AG20443 (cell line): ENCODE results near the gene BBS9.
A peak's percentile ranks its signal among the peaks of the same experiment; 100 is the strongest.

Source experiments
- DNase-seq: peaks from one replicate; pipeline ENCODE4 v3.0.0; 2012; ENCODE audit warnings: low spot score, mixed read lengths

The BBS9 gene

DNA sequence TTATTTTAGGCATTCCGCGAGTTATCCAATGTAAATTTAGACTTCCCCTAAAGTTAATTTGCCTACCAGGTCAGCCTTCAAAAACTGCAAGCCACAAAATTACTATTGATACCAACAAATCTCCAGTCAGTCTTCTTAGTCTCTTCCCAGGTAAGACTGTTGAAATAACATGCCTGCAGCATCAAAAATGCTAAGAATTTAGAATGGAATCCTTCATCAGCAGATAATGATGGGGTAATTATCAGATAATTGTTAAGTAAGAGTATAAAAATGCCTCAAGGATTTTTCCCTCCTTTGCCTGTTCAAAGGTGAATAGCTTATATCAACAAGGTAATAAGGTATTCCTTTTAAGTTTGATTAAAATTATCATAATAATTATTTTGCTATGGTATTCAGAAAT, 228.5 kb downstream of the BBS9 start:
- no peak for DNase-seq

- DNase-seq, result no peak
Observed at GRCh38 chr7:33369888-33370287, 240.5 kb downstream of the BBS9 start.

DNA sequence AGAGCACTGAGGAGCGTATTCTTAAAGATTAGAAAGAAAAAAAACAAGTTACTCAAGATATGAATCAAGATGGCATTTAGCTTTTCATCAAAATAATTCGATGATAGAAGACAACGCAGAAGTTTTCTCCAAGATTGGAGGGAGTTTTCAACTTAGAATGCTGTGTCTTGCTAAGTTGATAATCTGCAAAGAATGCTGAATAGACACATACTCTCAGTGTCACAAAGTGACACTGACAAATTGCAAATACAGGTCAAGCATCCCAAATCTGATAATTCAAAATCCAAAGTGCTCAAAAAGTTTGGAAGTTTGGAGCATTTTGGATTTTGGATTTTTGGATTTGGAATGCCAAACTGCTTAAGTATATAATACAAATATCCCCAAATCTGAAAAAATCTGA, 243.8 kb downstream of the BBS9 start:
- no peak for DNase-seq

DNA sequence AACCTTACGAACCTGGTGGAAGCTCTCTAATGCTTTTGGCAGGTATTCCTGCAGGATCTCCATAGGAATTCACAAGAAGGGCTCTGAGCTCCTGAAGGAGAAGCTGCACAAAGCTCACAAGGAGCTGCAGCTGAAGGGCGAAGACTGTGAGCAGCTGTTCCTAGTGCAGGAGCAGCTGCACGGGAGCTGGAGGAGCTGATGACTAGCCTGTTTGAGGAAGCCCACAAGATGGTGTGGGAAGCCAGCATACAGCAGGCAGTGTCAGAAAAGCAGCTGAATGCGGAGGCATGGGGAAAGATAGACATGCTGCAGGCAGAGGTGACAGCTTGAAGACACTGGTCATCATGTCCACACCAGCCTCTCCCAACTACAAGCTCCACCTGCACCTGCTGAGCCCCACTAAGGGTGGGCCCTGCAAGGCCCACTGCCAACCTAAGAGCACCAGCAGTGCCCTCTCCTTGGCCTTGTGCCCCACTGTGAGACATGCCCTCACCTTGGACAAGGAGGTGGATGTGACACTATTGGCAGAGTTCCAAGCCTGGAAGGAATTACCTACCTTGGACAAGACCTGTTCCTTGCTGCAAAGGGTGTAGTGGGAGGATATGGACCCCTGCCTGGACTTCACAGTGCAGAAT, 250.6 kb downstream of the BBS9 start:
- DNase-seq, result no peak

DNA sequence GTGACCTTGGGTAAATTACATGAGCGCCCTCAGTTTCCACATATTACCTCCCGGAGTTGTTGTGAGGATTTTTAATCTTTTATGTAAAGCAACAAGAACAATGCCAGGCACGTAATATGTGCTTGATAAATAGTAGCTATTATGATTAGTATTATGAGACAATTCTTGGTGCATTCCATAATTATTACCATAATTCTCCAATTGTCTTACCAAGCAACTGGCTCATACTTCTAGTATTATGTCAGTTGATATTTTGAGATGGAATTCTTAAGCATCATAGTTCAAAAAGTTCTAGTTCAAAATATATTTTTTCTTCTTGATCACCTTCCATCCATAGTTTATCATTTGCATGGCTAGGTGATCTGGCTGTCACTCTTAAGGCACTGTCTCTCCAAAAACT, 259.0 kb downstream of the BBS9 start:
- DNase-seq, result no peak

DNA sequence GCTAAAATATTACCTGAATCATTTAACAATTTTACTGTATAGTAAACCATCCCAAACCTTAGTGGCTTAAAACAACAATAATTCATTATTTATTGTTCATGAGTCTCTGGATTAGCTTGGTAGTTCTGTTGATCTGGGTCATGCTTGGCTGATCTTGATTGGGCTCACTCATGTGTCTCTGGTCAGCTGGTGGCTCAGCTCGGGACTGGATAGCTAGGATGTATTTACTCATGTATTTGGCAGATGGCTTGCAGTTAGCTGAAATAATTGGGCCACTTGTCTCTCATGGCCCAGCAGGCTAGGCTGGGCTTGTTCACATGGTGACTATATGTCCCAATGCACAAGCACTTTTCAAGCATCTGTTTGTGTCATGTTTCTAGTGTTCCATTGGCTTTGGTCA, 262.8 kb downstream of the BBS9 start:
- DNase-seq, result no peak

DNA sequence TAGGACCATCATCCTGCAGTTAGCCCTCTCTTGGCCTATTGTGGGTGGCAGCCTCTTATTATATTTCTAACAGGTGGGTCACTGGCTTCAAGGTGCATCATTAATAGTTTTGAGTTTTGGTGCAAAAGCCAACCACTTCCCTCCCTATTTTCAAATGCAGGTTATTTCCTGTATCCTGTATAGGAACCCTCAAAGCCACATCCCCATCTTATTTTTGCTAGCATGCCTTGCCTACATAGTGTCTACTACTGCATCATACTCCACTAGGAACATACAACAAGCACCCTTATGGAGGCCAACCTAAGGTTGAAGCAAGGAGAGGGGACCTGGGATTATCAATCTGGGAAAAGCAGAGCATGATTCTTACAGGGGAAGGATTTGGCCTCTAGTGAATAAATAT, 264.4 kb downstream of the BBS9 start:
- no peak for DNase-seq

- no peak for DNase-seq
Observed at GRCh38 chr7:33395340-33395739, 266.0 kb downstream of the BBS9 start.

GRCh38 chr7:33399528-33400213, 270.3 kb downstream of the BBS9 start:
- no peak for DNase-seq

DNA sequence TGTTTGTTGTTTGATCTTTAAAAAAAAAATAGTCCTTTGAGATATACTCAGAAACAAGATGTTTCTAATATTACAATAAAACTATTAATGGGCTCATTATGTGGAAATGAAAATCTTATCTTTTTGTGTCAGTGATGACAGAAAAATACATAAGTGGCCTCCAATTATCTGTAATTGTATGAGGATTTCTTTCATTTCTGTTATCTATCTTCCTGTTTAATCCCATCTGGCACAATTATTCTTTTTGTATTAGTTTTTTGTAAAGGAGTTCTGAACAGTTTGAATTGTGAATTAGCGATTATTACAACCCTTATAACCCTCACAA, 270.8 kb downstream of the BBS9 start:
- DNase-seq, result no peak

- no peak for DNase-seq
Observed at GRCh38 chr7:33410266-33410665, 280.9 kb downstream of the BBS9 start.

DNA sequence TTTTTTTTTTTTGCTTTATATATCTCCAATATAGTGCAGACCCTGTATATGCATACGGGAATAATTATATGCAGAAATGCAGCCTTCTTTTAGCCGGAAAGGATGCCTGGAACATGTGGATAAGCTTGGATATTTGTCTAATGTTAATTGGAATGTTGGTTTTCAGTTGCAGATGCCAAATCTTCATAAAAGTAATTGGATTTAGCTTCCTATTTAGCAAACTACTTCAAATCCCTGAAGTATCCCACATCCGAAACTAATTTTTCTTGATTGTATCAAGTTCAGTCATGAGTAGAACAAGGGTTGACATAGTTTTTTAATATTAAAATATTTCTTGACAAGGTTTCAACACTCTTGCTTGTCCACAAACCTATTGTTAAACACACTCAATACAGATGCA, 281.7 kb downstream of the BBS9 start:
- DNase-seq, result no peak

- no peak for DNase-seq
Observed at GRCh38 chr7:33412331-33412730, 283.0 kb downstream of the BBS9 start.

GRCh38 chr7:33418251-33418701, 288.9 kb downstream of the BBS9 start:
- peak; percentile 38 for DNase-seq

- no peak for DNase-seq
Observed at GRCh38 chr7:33420311-33420940, 291.1 kb downstream of the BBS9 start.

DNA sequence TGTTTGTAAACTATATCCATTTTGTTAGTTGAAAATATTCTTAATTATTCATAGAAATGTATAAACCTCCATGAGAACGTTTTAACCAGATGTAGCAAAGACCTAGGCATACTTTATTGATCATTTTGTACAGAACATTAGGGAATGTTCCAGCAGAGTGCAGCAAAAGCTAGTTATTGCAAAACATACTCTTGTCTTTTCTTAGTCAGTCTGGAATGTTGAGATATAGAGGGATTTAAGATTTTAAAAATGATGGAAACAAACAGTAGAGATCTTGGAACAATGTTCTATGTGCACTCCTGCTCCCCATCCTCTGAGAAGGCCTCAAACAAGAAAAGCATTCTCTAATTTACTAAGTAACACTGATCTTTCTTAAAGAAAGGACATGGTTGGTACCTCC, 292.1 kb downstream of the BBS9 start:
- DNase-seq, result peak; percentile 24

GRCh38 chr7:33422141-33422540, 292.8 kb downstream of the BBS9 start:
- no peak for DNase-seq

DNA sequence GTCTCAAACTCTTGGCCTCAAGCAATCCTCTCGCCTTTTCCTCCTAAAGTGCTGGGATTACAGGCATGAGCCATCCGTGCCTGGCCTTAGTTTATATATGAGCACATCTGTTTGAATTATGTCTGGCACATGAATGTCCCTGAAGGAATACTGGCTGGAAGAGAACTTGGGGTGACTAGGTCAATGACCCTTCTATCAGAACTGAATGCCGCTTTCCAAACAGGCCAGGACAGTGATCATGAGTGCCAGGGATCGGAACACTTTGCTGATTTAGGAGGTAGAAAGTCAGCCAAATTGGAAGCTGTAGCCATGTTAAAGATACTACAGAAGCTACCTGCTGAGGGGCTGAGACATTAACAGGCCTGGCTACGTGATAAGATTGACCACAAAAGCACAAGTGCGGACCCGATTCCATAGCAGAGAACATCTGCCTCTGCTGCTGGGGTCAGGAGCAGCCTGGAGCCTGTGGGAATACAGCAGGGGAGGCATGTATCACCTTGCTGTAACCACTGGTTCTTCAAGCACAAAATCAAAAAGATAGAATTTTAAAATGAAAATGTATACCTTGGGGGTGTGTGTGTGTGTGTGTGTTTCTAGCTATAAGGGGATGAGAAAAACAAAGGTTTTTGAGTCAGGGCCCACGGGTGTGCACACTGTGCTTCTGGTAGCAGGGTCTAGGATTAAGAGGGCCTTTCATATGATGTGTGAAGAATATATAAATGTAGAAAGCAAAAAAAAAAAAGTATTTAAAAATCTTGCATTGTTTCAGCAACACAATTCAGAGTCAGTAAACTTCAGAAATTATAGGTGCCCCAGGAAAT, 293.7 kb downstream of the BBS9 start:
- no peak for DNase-seq

DNA sequence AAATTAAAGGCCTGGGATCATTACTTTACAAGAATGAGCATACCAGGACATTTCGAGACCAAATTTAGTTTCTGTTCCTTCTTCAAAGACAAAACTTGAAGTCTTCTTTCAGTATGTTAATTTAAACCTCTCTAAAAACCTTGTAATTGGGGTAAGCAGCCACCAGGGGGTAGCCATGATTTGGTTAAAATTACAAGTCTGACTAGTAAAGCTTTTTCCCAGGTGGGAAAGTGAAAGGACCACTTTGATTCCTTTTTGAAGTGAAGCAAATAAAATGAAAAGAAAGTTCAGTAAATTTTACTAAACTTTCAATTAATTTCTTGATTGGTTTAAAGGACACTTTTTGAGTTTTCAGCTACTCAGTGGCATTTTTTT, 294.3 kb downstream of the BBS9 start:
- no peak for DNase-seq

- DNase-seq, result no peak
Observed at GRCh38 chr7:33425395-33425794, 296.0 kb downstream of the BBS9 start.

- no peak for DNase-seq
Observed at GRCh38 chr7:33425929-33426678, 296.7 kb downstream of the BBS9 start.

DNA sequence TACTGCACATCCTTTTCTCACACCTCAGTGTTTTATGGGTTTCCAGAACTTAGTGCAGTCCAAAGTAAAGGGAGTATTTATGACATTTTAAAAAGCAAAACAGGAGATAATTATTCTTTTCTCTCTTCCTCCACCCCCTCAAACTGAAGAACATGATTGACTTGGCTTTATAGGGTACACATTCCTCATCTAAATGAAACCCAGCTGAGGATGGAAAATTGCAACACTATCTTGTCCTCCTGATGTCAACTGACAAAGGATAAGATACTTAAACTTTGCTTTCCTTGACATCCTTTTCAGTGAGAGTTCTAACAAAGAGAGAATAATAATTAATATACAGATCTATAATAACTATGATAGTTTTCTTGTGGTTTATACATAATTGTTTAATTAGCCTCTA, 299.1 kb downstream of the BBS9 start:
- no peak for DNase-seq
